ENCODE data around the gene KIAA0513.

KIAA0513 gene

GRCh38 chr16:85079785-85080570 lies 52.4 kb downstream of the KIAA0513 start:
- no peaks in the 10 kb centered on the region for H3K27me3 Mint-ChIP-seq

DNA sequence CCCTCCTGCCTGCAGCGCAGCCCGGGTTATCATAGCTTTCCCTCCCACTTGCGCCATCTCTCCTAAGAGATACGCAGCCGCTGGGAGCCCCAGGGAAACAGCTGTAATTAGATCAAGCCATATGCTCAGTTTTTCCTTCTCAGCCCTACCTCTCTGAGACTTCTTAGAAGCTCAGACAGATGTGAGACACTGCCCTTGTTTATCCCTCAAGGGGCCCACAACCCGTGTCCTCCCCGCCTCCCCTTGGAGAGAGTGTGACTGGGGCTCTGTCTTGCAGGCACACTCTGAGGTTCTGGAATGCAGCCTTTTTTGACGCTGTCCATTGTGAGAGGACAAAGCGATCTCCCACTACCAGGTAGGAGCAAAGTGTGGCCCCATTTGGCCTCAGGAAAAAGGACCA lies 53.4 kb downstream of the KIAA0513 start:
- Mint-ChIP-seq H3K9me3 (no peaks in the 10 kb centered on the region), H3K4me3 (no peak overlapping the region), H3K27me3 (no peaks in the 10 kb centered on the region), H3K4me1 (peaks cover 24% of the 10 kb centered on the region), H3K27ac (no peak overlapping the region)
- no peak for DNase-seq
- ATAC-seq: no peak

More at GRCh38 chr16:85079785-85080570, 52.4 kb downstream of the KIAA0513 start:
- H3K9me3 Mint-ChIP-seq: no peaks in the 10 kb centered on the region
- DNase-seq (no peak), ATAC-seq (no peak)
- no peak overlapping the region for H3K27ac Mint-ChIP-seq
- H3K4me3 Mint-ChIP-seq: no peak overlapping the region
- H3K4me1 Mint-ChIP-seq: peaks cover 24% of the 10 kb centered on the region

DNA sequence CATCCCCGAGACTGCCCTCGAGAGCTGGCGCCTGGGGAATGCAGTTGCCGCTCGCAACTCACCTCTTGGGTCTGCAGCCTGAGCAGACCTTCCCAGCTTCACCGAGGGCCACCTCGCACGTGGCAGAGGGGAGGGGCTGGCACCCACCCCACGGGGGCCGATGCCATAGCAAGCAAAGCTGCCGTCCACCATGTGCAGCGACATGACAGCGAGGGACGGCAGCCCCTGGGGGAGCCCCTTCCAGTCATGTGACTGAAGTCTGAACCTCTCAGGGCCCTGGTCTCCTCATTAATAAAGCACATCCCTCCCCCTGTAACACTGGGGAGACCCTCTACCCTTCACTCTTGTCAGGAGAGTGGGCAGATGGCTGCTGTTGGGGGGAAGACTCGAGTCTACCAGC lies 54.2 kb downstream of the KIAA0513 start:
- no peak overlapping the region for H3K4me3 Mint-ChIP-seq
- no peaks in the 10 kb centered on the region for H3K9me3 Mint-ChIP-seq
- DNase-seq: no peak
- H3K27ac Mint-ChIP-seq: no peak overlapping the region
- ATAC-seq: no peak
- peaks cover 30% of the 10 kb centered on the region for H3K4me1 Mint-ChIP-seq
- H3K27me3 Mint-ChIP-seq: no peaks in the 10 kb centered on the region

- Mint-ChIP-seq H3K27me3 (no peaks in the 10 kb centered on the region), H3K4me3 (peak overlapping the region in 1 of 2 donors; percentile 9), H3K9me3 (no peaks in the 10 kb centered on the region), H3K4me1 (peaks cover 29% of the 10 kb centered on the region), H3K27ac (no peak overlapping the region)
- ATAC-seq (no peak), DNase-seq (no peak)
Observed at GRCh38 chr16:85082173-85083050, 54.8 kb downstream of the KIAA0513 start.

GRCh38 chr16:85083051-85083639 lies 55.5 kb downstream of the KIAA0513 start:
- ATAC-seq (no peak), DNase-seq (no peak)
- Mint-ChIP-seq H3K4me1 (peaks cover 29% of the 10 kb centered on the region), H3K9me3 (no peaks in the 10 kb centered on the region), H3K27ac (peak overlapping the region in 1 of 2 donors; percentile 14), H3K4me3 (no peak overlapping the region), H3K27me3 (no peaks in the 10 kb centered on the region)

DNA sequence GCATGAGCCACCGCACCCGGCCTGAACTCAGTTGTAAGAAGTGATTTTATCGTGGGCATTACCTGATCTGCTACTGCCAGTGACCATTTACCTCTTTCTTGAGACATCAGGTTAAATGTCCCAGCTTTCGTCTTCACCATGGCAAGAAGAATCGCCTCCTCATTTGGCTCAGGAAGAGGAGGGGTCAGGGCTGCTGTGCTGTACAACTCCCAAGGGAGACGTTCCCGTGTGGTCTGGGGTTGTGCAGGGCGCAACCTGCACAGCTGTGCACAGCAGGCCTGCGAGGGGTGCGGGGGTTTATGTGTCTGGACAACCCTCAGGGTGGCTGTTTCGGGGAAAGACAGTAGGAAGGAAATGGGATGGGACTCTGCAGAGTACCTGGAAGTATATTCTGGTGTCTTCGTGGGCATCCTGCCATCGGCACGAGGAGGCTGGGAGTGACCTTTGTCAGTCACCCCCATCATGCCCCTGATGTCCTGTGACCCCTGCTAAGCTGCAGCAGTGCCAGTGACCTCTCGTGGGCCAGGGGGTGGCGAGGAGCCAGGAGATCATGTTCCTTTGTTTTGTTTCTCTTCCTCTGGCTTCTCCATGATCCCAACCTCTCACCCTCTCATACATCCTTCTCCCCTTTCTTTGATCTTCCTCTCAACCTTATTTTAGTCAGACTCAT lies 57.4 kb downstream of the KIAA0513 start:
- peaks cover 32% of the 10 kb centered on the region for H3K4me1 Mint-ChIP-seq
- H3K9me3 Mint-ChIP-seq: no peaks in the 10 kb centered on the region
- ATAC-seq (no peak), DNase-seq (no peak)
- no peaks in the 10 kb centered on the region for H3K27me3 Mint-ChIP-seq
- H3K27ac Mint-ChIP-seq: peak overlapping the region in 1 of 2 donors; percentile 67
- H3K4me3 Mint-ChIP-seq: no peak overlapping the region

DNA sequence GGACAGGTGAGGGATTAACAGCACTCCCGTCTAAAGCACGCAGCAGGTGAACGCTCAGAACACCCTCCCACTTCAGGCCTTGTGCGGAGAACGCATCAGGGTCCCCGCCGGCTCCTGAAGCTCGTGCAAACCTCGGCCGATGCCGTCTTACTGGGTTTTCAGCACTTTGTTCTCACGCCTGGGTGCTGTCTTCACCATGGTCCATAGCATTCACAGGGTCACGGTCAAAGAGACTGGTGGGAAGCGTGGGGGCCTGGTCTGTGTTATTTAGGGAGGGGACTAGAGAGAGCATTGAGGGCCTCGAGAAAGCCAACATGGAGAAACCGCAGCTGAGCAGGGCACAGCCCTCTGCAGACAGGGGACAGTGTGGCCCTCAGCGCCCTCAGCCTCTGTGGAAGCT lies 58.1 kb downstream of the KIAA0513 start:
- DNase-seq (no peak), ATAC-seq (no peak)
- no peak overlapping the region for H3K27ac Mint-ChIP-seq
- H3K4me1 Mint-ChIP-seq: peaks cover 40% of the 10 kb centered on the region
- no peaks in the 10 kb centered on the region for H3K9me3 Mint-ChIP-seq
- H3K27me3 Mint-ChIP-seq: no peaks in the 10 kb centered on the region
- no peak overlapping the region for H3K4me3 Mint-ChIP-seq

DNA sequence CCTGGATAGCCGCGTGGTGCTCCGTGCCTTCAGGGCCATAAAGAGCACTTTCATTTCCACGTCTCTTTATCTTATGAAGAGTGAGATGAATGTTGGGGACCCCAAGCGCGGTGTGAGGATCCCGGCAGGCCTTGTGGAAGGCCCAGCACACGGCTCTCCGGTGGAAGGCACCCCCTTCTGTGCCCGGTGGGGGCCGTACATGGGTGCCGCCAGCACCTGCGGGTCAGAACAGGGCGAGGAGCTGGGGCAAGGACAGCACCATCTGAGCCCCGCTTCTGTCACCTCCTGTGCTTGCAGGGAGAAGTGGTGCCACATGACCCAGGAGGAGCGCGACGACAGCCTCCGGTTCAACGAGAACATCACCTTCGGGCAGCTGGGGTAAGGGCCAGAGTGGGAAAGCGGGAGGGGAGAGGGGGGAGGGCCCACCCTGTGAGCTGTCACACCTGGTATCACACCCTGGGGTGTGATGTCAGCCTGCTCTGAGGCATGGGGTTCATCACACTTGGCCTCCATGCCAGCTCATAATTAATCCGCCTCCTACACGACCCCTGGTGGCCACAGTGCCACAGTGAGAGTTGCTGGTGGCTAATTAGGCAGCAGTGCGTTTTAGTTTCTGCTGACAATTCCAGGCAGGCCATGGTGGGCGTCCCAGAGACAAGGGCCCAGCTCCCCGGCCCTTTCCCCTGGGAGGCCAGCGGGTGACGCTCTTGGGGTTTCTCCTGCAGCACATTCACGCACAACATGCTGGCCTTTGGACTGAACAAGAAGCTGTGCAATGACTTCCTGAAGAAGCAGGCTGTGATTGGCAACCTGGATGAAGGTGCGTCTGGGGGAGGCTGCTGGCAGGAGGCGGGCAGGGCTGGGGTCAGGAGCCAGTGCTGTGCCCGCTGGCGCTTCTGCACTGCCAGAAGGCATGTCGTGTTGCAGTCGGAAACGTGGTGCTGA lies 59.0 kb downstream of the KIAA0513 start:
- no peaks in the 10 kb centered on the region for H3K27me3 Mint-ChIP-seq
- no peak overlapping the region for H3K27ac Mint-ChIP-seq
- H3K4me1 Mint-ChIP-seq: peaks cover 43% of the 10 kb centered on the region
- H3K4me3 Mint-ChIP-seq: no peak overlapping the region
- no peaks in the 10 kb centered on the region for H3K9me3 Mint-ChIP-seq
- ATAC-seq: peak; percentile 89
- peak; percentile 59 to 78 for DNase-seq

DNA sequence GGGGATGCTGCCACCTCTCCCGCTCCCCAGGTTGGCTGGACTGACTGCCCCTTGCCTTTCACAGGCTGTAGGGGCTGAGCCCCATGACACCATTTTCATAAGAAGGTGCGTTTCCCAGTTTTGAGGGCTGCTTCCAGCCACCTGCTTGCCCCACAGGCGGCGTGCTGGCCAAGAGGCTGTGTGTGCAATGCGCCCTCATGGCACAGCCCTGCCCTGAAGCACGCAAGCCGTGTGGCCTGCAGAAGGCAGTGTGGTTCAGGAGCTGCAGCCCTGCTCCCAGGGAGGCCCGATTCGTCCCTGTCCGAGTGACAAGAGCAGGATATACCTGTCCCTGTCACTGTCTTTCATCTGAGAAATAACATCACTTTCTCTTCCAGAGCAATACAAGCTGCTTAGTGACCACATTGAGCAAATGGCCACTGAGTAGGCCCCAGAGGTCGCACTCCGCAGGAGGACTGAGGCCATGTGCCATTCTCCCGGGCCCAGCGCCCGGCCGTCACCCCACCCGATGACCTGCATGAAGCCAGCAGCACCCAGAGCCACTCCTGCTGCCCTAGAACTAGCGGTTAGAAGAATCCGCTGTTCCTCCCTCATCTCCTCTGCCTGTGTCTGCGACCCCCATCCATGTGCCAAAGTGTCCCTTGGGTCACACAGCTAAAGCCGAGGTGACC lies 60.4 kb downstream of the KIAA0513 start:
- H3K4me1 Mint-ChIP-seq: peaks cover 33% of the 10 kb centered on the region
- H3K27me3 Mint-ChIP-seq: no peaks in the 10 kb centered on the region
- no peak overlapping the region for H3K4me3 Mint-ChIP-seq
- ATAC-seq (no peak), DNase-seq (no peak)
- H3K27ac Mint-ChIP-seq: no peak overlapping the region
- no peaks in the 10 kb centered on the region for H3K9me3 Mint-ChIP-seq

GRCh38 chr16:85088570-85089199 lies 61.1 kb downstream of the KIAA0513 start:
- no peak for ATAC-seq
- Mint-ChIP-seq H3K27me3 (no peaks in the 10 kb centered on the region), H3K4me3 (no peak overlapping the region), H3K27ac (no peak overlapping the region), H3K9me3 (no peaks in the 10 kb centered on the region), H3K4me1 (peaks cover 27% of the 10 kb centered on the region)
- DNase-seq: no peak

DNA sequence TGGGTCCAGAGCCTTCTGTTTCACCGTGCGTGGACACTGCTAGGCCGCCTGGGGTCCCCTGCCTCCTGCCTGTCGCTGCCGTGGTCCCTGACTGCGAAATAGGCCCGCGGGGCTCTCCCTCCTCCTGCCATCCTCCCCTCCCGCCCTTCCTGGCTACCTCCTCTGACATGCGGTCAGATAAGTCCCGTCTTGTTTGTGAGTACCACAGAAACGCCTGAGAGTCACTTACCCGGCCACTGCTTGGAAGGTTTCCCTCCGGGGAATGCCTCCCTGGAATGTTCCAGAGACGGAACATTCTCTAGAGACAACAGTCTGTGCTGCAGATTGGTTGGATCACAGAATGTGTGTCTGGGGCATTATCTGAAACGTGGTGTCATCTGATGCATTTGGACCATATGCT lies 61.9 kb downstream of the KIAA0513 start:
- no peaks in the 10 kb centered on the region for H3K9me3 Mint-ChIP-seq
- DNase-seq (no peak), ATAC-seq (no peak)
- no peak overlapping the region for H3K4me3 Mint-ChIP-seq
- no peaks in the 10 kb centered on the region for H3K27me3 Mint-ChIP-seq
- H3K27ac Mint-ChIP-seq: no peak overlapping the region
- peaks cover 25% of the 10 kb centered on the region for H3K4me1 Mint-ChIP-seq

DNA sequence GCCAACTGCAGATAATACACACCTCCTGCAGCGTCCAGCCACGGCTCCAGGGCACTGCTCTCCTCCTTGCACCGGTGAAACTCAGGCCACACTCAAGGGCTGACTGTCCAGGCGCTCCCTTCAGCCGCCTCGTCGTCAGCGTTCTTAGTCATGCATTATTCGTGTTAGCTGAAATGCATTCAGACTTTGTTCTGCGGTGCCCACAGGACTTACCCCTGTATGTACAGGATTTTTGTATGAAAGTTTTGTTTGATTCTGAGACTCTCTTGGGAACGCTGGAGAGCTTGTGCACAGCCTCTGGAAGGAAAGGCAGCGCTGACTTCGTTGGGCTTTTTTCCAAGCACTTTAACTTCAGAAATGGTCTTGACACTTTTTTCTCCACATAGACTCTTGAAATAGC lies 62.6 kb downstream of the KIAA0513 start:
- no peak overlapping the region for H3K4me3 Mint-ChIP-seq
- peak overlapping the region in 1 of 2 donors; percentile 50 for H3K27ac Mint-ChIP-seq

GRCh38 chr16:85090873-85091521 lies 63.4 kb downstream of the KIAA0513 start:
- DNase-seq (no peak), ATAC-seq (no peak)
- Mint-ChIP-seq H3K27ac (peak overlapping the region in 1 of 2 donors; percentile 50), H3K27me3 (no peaks in the 10 kb centered on the region), H3K9me3 (no peaks in the 10 kb centered on the region), H3K4me3 (no peak overlapping the region), H3K4me1 (peaks cover 25% of the 10 kb centered on the region)

More for the DNA sequence above, 62.6 kb downstream of the KIAA0513 start:
- Mint-ChIP-seq H3K4me1 (peaks cover 25% of the 10 kb centered on the region), H3K9me3 (no peaks in the 10 kb centered on the region), H3K27me3 (no peaks in the 10 kb centered on the region)
- no peak for DNase-seq
- no peak for ATAC-seq
